Skeletal muscle satellite cell (primary cell): Measurements from ENCODE around the gene IGF2BP1. TPM values are rescaled to one million over a fixed set of nuclear protein-coding genes. Genes with fewer than 3 reads are reported as not detected.

Experiments used
- H3K27me3 ChIP-seq: 2 replicates; pipeline ENCODE4 v1.7.0; 2013; ENCODE audit warnings: low read length; ENCODE audit not compliant: control insufficient read depth, insufficient read depth
- H3K36me3 ChIP-seq: 2 replicates; pipeline ENCODE4 v1.7.0; 2013; ENCODE audit warnings: mild to moderate bottlenecking, control low read depth, low read length; ENCODE audit not compliant: insufficient read depth
- H3K4me1 ChIP-seq: 2 replicates; pipeline ENCODE4 v1.7.0; 2013; ENCODE audit warnings: low read length; ENCODE audit not compliant: control insufficient read depth, insufficient read depth
- H3K4me2 ChIP-seq: 2 replicates; pipeline ENCODE4 v1.7.0; 2013; ENCODE audit warnings: mild to moderate bottlenecking, low read length
- H3K4me3 ChIP-seq: 2 replicates; pipeline ENCODE4 v1.7.0; 2013; ENCODE audit warnings: low read length
- H3K9ac ChIP-seq: 2 replicates; pipeline ENCODE4 v1.7.0; 2013; ENCODE audit warnings: mild to moderate bottlenecking, low read depth, low read length, moderate library complexity
- H3K9me3 ChIP-seq: replicated peaks from 2 replicates; pipeline ENCODE4 v1.7.0; 2013; ENCODE audit warnings: mild to moderate bottlenecking, control low read depth, low read length
- total RNA-seq: library from RNA; depleted of rRNA; stranded (reverse); fragments of >200 nt; gene quantifications from 2 replicates; pipeline ENCODE4 v1.2.3, GENCODE V29; 2012; rRNA removed

The IGF2BP1 gene
- total RNA-seq, result 1.3 and 3.3 TPM in 2 replicates

DNA sequence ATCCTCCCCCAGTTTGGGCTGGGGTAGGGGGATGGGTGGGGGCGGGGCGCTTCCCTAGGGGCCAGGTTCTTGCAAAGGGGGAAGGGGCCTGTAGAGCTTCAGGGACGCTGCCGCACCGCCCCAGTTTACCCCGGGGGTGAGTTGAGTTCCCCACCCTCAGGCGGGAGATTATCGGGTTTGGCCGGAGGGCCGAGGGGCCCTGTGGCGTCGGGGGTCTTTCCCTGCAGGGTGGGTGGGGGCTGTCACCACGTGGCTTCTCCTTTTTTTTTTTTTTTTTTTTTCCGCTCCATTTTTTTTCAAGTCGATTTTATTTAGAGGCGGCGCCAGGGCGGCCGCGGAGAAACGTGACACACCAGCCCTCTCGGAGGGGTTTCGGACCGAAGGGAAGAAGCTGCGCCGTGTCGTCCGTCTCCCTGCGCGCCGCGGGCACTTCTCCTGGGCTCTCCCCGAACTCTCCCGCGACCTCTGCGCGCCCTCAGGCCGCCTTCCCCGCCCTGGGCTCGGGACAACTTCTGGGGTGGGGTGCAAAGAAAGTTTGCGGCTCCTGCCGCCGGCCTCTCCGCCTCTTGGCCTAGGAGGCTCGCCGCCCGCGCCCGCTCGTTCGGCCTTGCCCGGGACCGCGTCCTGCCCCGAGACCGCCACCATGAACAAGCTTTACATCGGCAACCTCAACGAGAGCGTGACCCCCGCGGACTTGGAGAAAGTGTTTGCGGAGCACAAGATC, at the start of gene IGF2BP1:
Gene IGF2BP1, plus strand, starts transcription at position 283 of the 724 bp plus-strand sequence. Its CDS starts 361 bp downstream, at position 644.
- Histone ChIP-seq H3K9ac (peak within 1 kb of the TSS; percentile 92), H3K36me3 (no peaks in the 10 kb centered on the region), H3K4me3 (peak within 1 kb of the TSS; percentile 85), H3K4me2 (peak within 1 kb of the TSS; percentile 81), H3K9me3 (no peaks in the 10 kb centered on the region), H3K4me1 (peaks cover 32% of the 10 kb centered on the region), H3K27me3 (peaks cover 50% of the 10 kb centered on the region)

DNA sequence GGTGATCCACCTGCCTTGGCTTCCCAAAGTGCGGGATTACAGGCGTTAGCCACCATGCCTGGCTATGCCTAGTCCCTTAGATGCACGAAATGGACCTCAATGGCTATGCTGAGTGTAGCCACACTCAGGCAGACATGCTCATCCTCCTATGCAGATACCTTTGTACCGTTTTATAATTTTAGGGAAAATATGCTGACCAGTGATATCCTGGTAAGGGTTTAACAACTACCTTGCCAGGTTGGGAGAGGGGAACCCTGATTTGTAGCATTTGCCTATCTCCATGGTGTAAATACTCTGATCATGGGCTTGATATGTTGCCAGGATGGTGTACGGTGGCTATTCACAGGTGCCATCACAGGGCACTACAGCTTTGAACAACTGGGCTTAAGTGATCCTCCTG, 45.6 kb upstream of the IGF2BP1 start:
- no peak overlapping the region for H3K9ac ChIP-seq
- H3K36me3 ChIP-seq, result no peaks in the 10 kb centered on the region
- no peak overlapping the region for H3K4me3 ChIP-seq
- H3K4me2 ChIP-seq, result no peak overlapping the region
- H3K27me3 ChIP-seq, result no peaks in the 10 kb centered on the region
- no peaks in the 10 kb centered on the region for H3K4me1 ChIP-seq
- no peaks in the 10 kb centered on the region for H3K9me3 ChIP-seq

DNA sequence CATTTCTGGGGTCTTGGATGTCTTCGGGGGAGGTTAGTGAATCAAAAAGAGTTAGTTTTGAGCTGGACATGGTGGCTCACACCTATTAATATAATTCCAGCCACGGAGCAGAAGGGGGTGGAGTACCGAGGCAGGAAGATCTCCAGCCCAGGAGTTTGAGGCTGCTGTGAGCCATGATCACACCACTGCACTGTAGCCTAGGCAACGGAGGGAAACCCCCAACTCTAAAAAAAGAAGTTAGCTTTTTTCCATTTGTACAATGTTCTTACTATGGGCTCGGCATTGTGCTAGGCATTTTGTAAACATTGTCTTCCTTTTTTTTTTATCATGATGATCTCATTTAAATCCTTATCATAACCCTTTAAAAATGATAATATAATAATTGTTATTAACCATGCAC, 44.3 kb upstream of the IGF2BP1 start:
- Histone ChIP-seq H3K4me2 (no peak overlapping the region), H3K9ac (no peak overlapping the region), H3K4me1 (no peaks in the 10 kb centered on the region), H3K4me3 (no peak overlapping the region), H3K36me3 (no peaks in the 10 kb centered on the region), H3K27me3 (no peaks in the 10 kb centered on the region), H3K9me3 (no peaks in the 10 kb centered on the region)

DNA sequence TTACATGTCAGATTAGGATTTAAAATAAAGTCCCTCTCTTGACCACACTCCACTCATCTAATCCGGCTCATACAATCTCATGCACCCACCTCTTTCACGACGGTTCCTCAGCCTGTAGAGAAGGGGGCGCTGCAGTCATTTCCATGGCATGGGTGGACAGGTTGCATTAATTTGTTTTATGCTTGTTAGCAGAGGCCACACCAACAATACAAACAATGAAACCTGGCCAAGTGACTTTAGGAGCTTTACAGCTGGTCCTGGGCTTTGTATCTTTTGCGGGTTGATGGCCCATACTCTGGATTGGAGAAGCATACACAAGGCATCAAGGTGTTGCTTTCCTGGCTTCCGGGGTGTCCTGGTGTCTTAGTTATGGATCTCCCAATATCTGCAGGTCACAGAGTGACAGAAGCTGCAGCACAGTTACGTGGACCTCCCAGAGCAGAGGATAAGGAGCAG, 42.9 kb upstream of the IGF2BP1 start:
- no peak overlapping the region for H3K4me3 ChIP-seq
- no peaks in the 10 kb centered on the region for H3K4me1 ChIP-seq
- no peaks in the 10 kb centered on the region for H3K36me3 ChIP-seq
- no peak overlapping the region for H3K9ac ChIP-seq
- no peak overlapping the region for H3K4me2 ChIP-seq
- H3K27me3 ChIP-seq, result no peaks in the 10 kb centered on the region
- H3K9me3 ChIP-seq, result no peaks in the 10 kb centered on the region

DNA sequence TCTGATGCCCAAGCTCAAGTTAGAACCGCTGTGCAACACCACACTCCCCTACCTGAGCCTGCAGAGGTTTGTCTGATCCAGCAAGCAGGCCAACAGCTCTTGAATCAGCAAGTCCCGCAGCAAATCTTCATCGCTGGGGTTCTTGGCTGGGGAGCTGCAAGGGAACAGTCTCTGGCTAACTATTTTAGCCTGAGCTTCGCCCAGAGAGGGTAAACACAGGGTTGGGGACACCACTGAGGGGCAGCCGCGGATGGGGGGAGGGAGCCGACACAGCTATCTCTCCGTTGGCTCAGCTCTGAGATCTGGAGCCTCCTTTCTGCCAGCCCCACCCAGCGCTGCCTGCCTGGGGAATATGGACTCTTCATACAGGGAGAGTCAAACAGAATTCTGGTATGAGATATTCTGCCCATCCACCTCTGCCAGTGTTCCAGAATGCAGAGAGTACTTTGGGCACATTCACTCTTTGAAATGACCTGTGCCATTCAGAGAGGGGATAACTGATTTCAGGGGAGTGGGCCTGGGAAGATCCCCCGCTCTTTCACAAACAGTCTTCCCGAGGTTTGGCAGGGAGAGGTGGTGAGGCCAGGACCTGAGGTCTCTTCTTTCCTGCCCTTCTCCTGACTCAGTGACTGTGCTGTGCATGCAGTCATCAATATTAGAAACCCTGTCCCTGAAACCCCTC, 36.2 kb upstream of the IGF2BP1 start:
- Histone ChIP-seq H3K4me1 (peaks cover 19% of the 10 kb centered on the region), H3K4me3 (peak overlapping the region; percentile 56), H3K9me3 (no peaks in the 10 kb centered on the region), H3K9ac (peak overlapping the region; percentile 31), H3K27me3 (no peaks in the 10 kb centered on the region), H3K36me3 (no peaks in the 10 kb centered on the region), H3K4me2 (peak overlapping the region; percentile 86)

DNA sequence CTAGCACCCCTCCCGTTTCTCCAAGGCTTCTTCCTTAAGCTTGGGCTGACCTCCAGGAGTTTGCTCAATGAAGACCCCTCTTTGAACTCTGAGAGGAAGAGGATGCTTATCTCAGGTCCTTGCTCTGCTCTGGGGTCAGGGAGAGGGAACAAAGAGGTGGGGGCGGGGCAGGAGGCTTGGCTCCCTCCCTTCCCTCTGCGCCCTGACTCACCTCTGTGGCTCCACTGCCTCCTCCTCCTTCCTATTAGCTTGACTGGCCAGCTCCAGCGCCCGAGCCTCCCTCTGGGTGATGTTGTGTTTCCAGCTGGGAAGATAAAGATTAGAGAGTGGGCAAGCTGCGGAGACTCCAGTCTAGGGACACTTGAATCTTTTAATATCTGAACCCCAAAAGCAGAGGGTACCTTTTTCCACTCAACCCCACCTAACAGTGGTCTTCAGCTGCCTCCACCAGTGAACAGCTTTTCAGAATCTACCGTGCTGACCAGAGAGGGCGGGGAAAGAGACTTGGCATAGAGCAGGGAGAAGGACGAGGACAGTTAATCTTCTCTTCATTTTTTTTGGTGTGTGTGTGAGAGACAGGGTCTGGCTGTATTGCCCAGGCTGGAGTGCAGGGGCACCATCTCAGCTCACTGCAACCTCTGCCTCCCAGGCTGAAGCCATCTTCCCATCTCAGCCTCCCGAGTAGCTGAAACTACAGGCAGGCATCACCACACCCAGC, 35.5 kb upstream of the IGF2BP1 start:
- Histone ChIP-seq H3K36me3 (no peaks in the 10 kb centered on the region), H3K4me2 (peak overlapping the region; percentile 86), H3K4me1 (peaks cover 19% of the 10 kb centered on the region), H3K4me3 (peak overlapping the region; percentile 63), H3K27me3 (no peaks in the 10 kb centered on the region), H3K9me3 (no peaks in the 10 kb centered on the region), H3K9ac (peak overlapping the region; percentile 59)

DNA sequence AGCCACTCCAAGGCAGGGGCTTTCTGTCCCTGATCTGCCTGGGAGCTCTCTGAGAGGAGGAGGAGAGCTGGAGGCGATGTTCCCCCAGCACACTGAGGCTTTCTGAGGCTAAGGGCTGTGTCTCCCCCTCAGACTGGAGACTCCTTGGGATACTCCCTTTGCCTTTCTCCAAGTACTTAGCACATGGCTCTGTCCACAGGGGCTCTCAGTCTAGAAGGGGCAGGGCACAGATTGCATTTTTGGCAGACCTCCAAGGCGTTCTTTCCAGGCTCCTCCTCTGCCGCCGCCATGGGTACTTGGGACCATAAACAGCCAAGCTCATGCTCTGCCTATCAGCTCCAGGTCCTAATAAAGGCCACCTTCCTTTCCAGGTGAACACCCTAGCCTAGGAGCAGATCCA, 27.0 kb upstream of the IGF2BP1 start:
- Histone ChIP-seq H3K4me2 (no peak overlapping the region), H3K4me1 (peaks cover 35% of the 10 kb centered on the region), H3K4me3 (no peak overlapping the region), H3K9ac (no peak overlapping the region), H3K9me3 (no peaks in the 10 kb centered on the region), H3K27me3 (no peaks in the 10 kb centered on the region), H3K36me3 (no peaks in the 10 kb centered on the region)

DNA sequence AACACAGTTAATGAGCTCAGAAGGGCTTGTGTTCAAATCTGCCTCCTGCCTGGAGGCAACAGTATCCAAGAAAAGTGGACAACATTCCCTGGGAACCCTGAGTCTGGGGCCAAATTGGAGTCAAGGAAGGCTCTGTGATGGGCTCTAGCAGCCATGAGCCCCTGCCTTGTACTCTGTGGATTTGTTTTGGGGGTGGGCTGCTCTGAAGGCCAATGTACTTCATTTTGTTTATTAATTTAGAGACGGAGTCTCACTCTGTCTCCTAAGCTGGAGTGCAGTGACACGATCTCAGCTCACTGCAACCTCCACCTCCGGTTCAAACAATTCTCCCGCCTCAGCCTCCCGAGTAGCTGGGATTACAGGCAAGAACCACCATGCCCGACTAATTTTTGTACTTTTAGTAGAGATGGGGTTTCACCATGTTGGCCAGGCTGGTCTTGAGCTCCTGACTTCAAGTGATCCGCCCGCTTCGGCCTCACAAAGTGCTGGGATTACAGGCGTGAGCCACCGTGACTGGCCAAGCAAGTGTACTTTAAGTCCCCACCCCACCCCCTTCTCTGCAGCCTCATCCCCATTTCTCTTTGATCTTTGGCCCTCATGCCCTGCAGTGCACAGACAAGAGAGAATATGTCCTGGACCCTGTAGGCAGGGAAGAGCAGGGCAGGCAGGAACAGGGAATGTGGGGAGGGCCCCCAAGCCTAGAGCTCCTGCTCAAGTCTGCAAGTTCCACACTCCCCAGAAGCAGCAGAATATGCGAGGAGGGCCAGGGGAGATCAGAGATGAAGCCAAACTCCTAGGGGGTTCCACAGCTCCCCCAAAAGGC, 26.1 kb upstream of the IGF2BP1 start:
- Histone ChIP-seq H3K27me3 (no peaks in the 10 kb centered on the region), H3K4me3 (no peak overlapping the region), H3K9ac (no peak overlapping the region), H3K4me2 (no peak overlapping the region), H3K4me1 (peaks cover 35% of the 10 kb centered on the region), H3K36me3 (no peaks in the 10 kb centered on the region), H3K9me3 (no peaks in the 10 kb centered on the region)

DNA sequence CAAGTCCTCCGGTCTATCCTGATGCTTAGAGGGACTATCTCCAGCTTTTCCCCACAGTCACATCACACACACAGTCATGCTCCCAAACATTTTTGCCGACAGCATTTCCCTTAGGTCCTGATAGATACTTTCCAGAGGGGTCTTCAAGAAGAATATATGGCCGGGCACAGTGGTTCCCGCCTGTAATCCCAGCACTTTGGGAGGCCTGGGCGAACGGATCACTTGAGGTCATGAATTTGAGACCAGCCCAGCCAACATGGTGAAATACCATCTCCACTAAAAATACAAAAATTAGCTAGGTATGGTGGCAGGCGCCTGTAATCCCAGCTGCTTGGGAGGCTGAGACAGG, 24.5 kb upstream of the IGF2BP1 start:
- Histone ChIP-seq H3K4me2 (peak overlapping the region; percentile 70), H3K9ac (peak overlapping the region; percentile 59), H3K27me3 (no peaks in the 10 kb centered on the region), H3K4me1 (peaks cover 35% of the 10 kb centered on the region), H3K9me3 (no peaks in the 10 kb centered on the region), H3K36me3 (no peaks in the 10 kb centered on the region), H3K4me3 (peak overlapping the region; percentile 50)

DNA sequence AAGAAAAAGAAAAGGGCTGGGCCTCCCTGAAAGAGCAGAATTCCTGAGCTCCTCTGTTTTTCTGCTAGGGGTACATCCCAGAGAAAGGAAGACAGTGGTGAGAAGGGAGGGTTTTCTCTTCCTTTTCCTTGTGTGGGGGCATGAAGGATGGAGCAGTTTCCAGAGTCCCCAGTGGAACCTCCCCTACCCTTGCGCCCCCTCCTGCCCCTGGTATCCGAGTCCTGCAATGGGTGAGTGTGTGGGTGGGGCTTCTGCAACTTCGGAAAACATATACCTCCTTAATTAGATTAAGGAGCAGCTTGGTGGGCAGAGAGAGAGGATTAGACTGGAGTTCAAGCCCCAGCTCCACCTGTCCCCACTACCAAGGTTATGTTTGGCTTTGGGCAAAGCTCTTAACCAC, 23.4 kb upstream of the IGF2BP1 start:
- H3K36me3 ChIP-seq, result no peaks in the 10 kb centered on the region

More for the DNA sequence above, 23.4 kb upstream of the IGF2BP1 start:
- Histone ChIP-seq H3K4me2 (no peak overlapping the region), H3K4me3 (no peak overlapping the region), H3K9ac (no peak overlapping the region), H3K4me1 (peaks cover 35% of the 10 kb centered on the region), H3K27me3 (no peaks in the 10 kb centered on the region), H3K9me3 (no peaks in the 10 kb centered on the region)
